Testis (tissue), 3 donors: ENCODE results near the gene ABCC10. TPM values are rescaled to one million over a fixed set of nuclear protein-coding genes. Genes with fewer than 3 reads are reported as not detected.

Source experiments
- microRNA-seq, 2 donors: library from miRNA; unstranded; fragments of <30 nt; microRNA quantifications; one replicate each; pipeline ENCODE4, GENCODE V29; 2016; ENCODE audit warnings: borderline number of aligned reads in 2 of 2, borderline replicate concordance in 1 of 2
- polyA plus RNA-seq: library from polyadenylated mRNA; stranded (reverse); fragments of 350-450 nt; fragmentation: Illumina TruSeq; extraction: RNeasy Lipid Tissue Mini Kit (QIAGEN cat#74804); gene quantifications from one replicate; pipeline ENCODE4 v1.2.3, GENCODE V29; 2014; ENCODE audit warnings: low read depth, low replicate concordance; ENCODE audit not compliant: insufficient read depth
- small RNA-seq, 2 donors: library from RNA; depleted of rRNA; stranded (forward); fragments of <200 nt; gene quantifications; one replicate each; pipeline ENCODE3, GENCODE V24; 2016
- total RNA-seq, 2 donors: library from RNA; depleted of rRNA; stranded (reverse); fragments of >200 nt; gene quantifications; one replicate each; pipeline ENCODE4 v1.2.3, GENCODE V29; 2016

ABCC10 gene
- total and polyA plus RNA-seq, 3 donors from 2014 or later, result 21.0 to 34.0 (median 29.2) TPM

Small RNA genes within 50 kb of the gene (microRNA-seq; reads per million reads assigned to microRNA genes)
- 0 reads per million in 2 donors for gene MIR6780B

Small RNA genes within 50 kb of the gene (small RNA-seq; reads per million reads assigned to genes)
- gene MIR6780B (0 reads per million in 2 donors), gene RNU6-1113P (0 reads per million in 2 donors)

Other genes with a start within 250 kb of the ABCC10 start
- 100 to 1,000 TPM in 1 of 2 donors, 10 to 100 TPM in 1; 90.6 to 110 TPM for gene CUL9, start 245.3 kb upstream of the ABCC10 start, total RNA-seq
- 101 TPM for gene CUL9, start 245.3 kb upstream of the ABCC10 start, polyA plus RNA-seq
- gene DNPH1, start 198.1 kb upstream of the ABCC10 start, total RNA-seq, result 10 to 100 TPM; 21.8 TPM
- 19.3 TPM for gene DNPH1, start 198.1 kb upstream of the ABCC10 start, polyA plus RNA-seq
- gene TTBK1, start 184.1 kb upstream of the ABCC10 start, total RNA-seq, result 1 to 10 TPM; 2.2 to 2.6 TPM
- gene TTBK1, start 184.1 kb upstream of the ABCC10 start, polyA plus RNA-seq, result 2.3 TPM
- gene SLC22A7, start 129.3 kb upstream of the ABCC10 start, total RNA-seq, result not detected
- gene SLC22A7, start 129.3 kb upstream of the ABCC10 start, polyA plus RNA-seq, result not detected
- gene CRIP3, start 118.7 kb upstream of the ABCC10 start, total RNA-seq, result 10 to 100 TPM; 13.4 to 33.4 TPM
- 34.3 TPM for gene CRIP3, start 118.7 kb upstream of the ABCC10 start, polyA plus RNA-seq
- 100 to 1,000 TPM in 1 of 2 donors, 10 to 100 TPM in 1; 79.7 to 123 TPM for gene ZNF318, start 57.9 kb upstream of the ABCC10 start, total RNA-seq
- 97.9 TPM for gene ZNF318, start 57.9 kb upstream of the ABCC10 start, polyA plus RNA-seq
- gene DLK2, start 28.0 kb downstream of the ABCC10 start, total RNA-seq, result 1 to 10 TPM; 1.7 to 1.9 TPM
- gene DLK2, start 28.0 kb downstream of the ABCC10 start, polyA plus RNA-seq, result 1.3 TPM
- gene TJAP1, start 50.0 kb downstream of the ABCC10 start, total RNA-seq, result 10 to 100 TPM; 55.9 to 59.1 TPM
- gene TJAP1, start 50.0 kb downstream of the ABCC10 start, polyA plus RNA-seq, result 35.4 TPM
- 10 to 100 TPM; 20.1 to 29.3 TPM for gene LRRC73, start 82.8 kb downstream of the ABCC10 start, total RNA-seq
- 50.6 TPM for gene LRRC73, start 82.8 kb downstream of the ABCC10 start, polyA plus RNA-seq
- gene YIPF3, start 89.4 kb downstream of the ABCC10 start, total RNA-seq, result 100 to 1,000 TPM; 130 to 138 TPM
- gene YIPF3, start 89.4 kb downstream of the ABCC10 start, polyA plus RNA-seq, result 131 TPM
- gene POLR1C, start 89.5 kb downstream of the ABCC10 start, total RNA-seq, result 10 to 100 TPM; 35.0 to 37.7 TPM
- 41.3 TPM for gene POLR1C, start 89.5 kb downstream of the ABCC10 start, polyA plus RNA-seq
- 10 to 100 TPM; 53.7 to 65.8 TPM for gene XPO5, start 148.5 kb downstream of the ABCC10 start, total RNA-seq
- 79.1 TPM for gene XPO5, start 148.5 kb downstream of the ABCC10 start, polyA plus RNA-seq
- 10 to 100 TPM; 11.7 to 18.3 TPM for gene POLH, start 148.6 kb downstream of the ABCC10 start, total RNA-seq
- 29.5 TPM for gene POLH, start 148.6 kb downstream of the ABCC10 start, polyA plus RNA-seq
- gene GTPBP2, start 201.7 kb downstream of the ABCC10 start, total RNA-seq, result 10 to 100 TPM; 59.5 to 64.7 TPM
- gene GTPBP2, start 201.7 kb downstream of the ABCC10 start, polyA plus RNA-seq, result 59.0 TPM
- 10 to 100 TPM; 40.5 to 42.4 TPM for gene MAD2L1BP, start 208.3 kb downstream of the ABCC10 start, total RNA-seq
- 38.3 TPM for gene MAD2L1BP, start 208.3 kb downstream of the ABCC10 start, polyA plus RNA-seq
- 1 to 10 TPM; 6.1 to 8.3 TPM for gene RSPH9, start 217.5 kb downstream of the ABCC10 start, total RNA-seq
- 22.8 TPM for gene RSPH9, start 217.5 kb downstream of the ABCC10 start, polyA plus RNA-seq